Prostate gland (tissue), 2 donors: ENCODE results near the gene POU6F2. TPM values are rescaled to one million over a fixed set of nuclear protein-coding genes. Genes with fewer than 3 reads are reported as not detected.

ENCODE experiments used
- DNase-seq: peaks from one replicate; pipeline ENCODE4 v3.0.0-alpha.2; 2019; ENCODE audit warnings: low spot score
- H3K27ac ChIP-seq, 2 donors: fragments of 200-600 bp; sonication (generic); 2 replicates each; pipeline ENCODE4 v1.5.1; 2017 to 2019
- H3K27me3 ChIP-seq: fragments of 200-600 bp; sonication (generic); replicated peaks from 2 replicates; pipeline ENCODE4 v1.5.1; 2019; ENCODE audit not compliant: insufficient read depth
- H3K36me3 ChIP-seq, 2 donors: fragments of 200-600 bp; sonication (generic); 1 replicate in 1 of 2; 2 replicates in 1 of 2; pipeline versions ENCODE4 v1.5.1 to v1.8.1; 2017 to 2019
- H3K4me1 ChIP-seq: fragments of 200-600 bp; sonication (generic); replicated peaks from 2 replicates; pipeline ENCODE4 v1.5.1; 2019
- H3K4me3 ChIP-seq, 2 donors: fragments of 200-600 bp; sonication (generic); 2 replicates each; pipeline ENCODE4 v1.5.1; 2017 to 2019
- H3K9me3 ChIP-seq: fragments of 200-600 bp; sonication (generic); 2 replicates; pipeline ENCODE4 v1.5.1; 2017
- CTCF ChIP-seq, 4 experiments: fragments of 200-600 bp in 2 of 4; fragments of 450-650 bp in 2 of 4; sonication (generic) in 2 of 4; IDR thresholded peaks; 1 replicate in 3 of 4; 2 replicates in 1 of 4; pipeline ENCODE4 v1.5.1; 2016 to 2019; ENCODE audit warnings: antibody characterized with exemption in 4 of 4, mild to moderate bottlenecking in 2 of 4, moderate library complexity in 2 of 4
- POLR2A ChIP-seq: fragments of 450-650 bp; IDR thresholded peaks from one replicate; pipeline ENCODE4 v1.6.1; 2016; ENCODE audit warnings: antibody characterized with exemption, mild to moderate bottlenecking
- POLR2AphosphoS5 ChIP-seq: sonication (generic); formaldehyde crosslinking; IDR thresholded peaks from one replicate; pipeline ENCODE4 v1.6.1; 2017; ENCODE audit warnings: antibody characterized with exemption
- WGBS: methylation state at CpG from one replicate; pipeline ENCODE4 v1.1.5; 2018; 5-methylcytosine and 5-hydroxymethylcytosine counted together
- intact Hi-C: fragments of 100-400 bp; cut with DNase I; formaldehyde crosslinking; loops from one replicate; pipeline ENCODE4 v1.14.2; 2022
- total RNA-seq, 2 donors: library from RNA; depleted of rRNA; stranded (reverse); fragments of >200 nt; gene quantifications; one replicate each; pipeline ENCODE4 v1.1.0, GENCODE V29; 2016

POU6F2 gene
- total RNA-seq, 2 donors from 2014 or later = 2.4 TPM; not detected in 1

- no peak for DNase-seq
These were observed 152.6 kb downstream of the POU6F2 start for GRCh38 chr7:39130274-39130673.

GRCh38 chr7:39130857-39131526 lies 153.3 kb downstream of the POU6F2 start:
- intact Hi-C loops = no loop called here
- Histone ChIP-seq H3K4me1 (no peaks in the 10 kb centered on the region), H3K36me3 (no peaks in the 10 kb centered on the region), H3K9me3 (no peaks in the 10 kb centered on the region), H3K27me3 (no peaks in the 10 kb centered on the region), H3K27ac (no peak overlapping the region), H3K4me3 (no peak overlapping the region)
- DNase-seq = no peak
- WGBS = 64% methylated on average over 26 of the region's 26 CpGs
- TF ChIP-seq POLR2AphosphoS5 = no peak
- TF ChIP-seq CTCF (IDR thresholded peaks at IDR 0.05) = no peak
- no peak for TF ChIP-seq POLR2A

More at GRCh38 chr7:39130274-39130673, 152.6 kb downstream of the POU6F2 start:
- 78% methylated on average over 3 of the region's 3 CpGs for WGBS
- no peak overlapping the region for H3K27ac ChIP-seq
- TF ChIP-seq CTCF (IDR thresholded peaks at IDR 0.05) (no peak), POLR2AphosphoS5 (no peak), POLR2A (no peak)
- H3K36me3 ChIP-seq = no peaks in the 10 kb centered on the region
- H3K4me3 ChIP-seq = no peak overlapping the region
- intact Hi-C loops = no loop called here
- H3K27me3 ChIP-seq = no peaks in the 10 kb centered on the region
- no peaks in the 10 kb centered on the region for H3K4me1 ChIP-seq
- no peaks in the 10 kb centered on the region for H3K9me3 ChIP-seq

- no peak for DNase-seq
- no peaks in the 10 kb centered on the region for H3K4me1 ChIP-seq
- no peaks in the 10 kb centered on the region for H3K9me3 ChIP-seq
- H3K36me3 ChIP-seq = no peaks in the 10 kb centered on the region
- H3K27me3 ChIP-seq = no peaks in the 10 kb centered on the region
- H3K4me3 ChIP-seq = no peak overlapping the region
- 79% methylated on average over 5 of the region's 5 CpGs for WGBS
- no peak overlapping the region for H3K27ac ChIP-seq
- TF ChIP-seq CTCF (IDR thresholded peaks at IDR 0.05) (no peak), POLR2AphosphoS5 (no peak), POLR2A (no peak)
- intact Hi-C loops = no loop called here
These were observed 154.6 kb downstream of the POU6F2 start for GRCh38 chr7:39132306-39132705.

- Histone ChIP-seq H3K4me1 (no peaks in the 10 kb centered on the region), H3K27ac (no peak overlapping the region), H3K4me3 (no peak overlapping the region), H3K27me3 (no peaks in the 10 kb centered on the region), H3K9me3 (no peaks in the 10 kb centered on the region), H3K36me3 (no peaks in the 10 kb centered on the region)
- intact Hi-C loops = no loop called here
- no peak for DNase-seq
- WGBS = 73% methylated on average over 4 of the region's 4 CpGs
- TF ChIP-seq CTCF (IDR thresholded peaks at IDR 0.05) (no peak), POLR2AphosphoS5 (no peak), POLR2A (no peak)
These were observed 155.4 kb downstream of the POU6F2 start for GRCh38 chr7:39133088-39133487.

GRCh38 chr7:39137480-39137879 lies 159.8 kb downstream of the POU6F2 start:
- H3K27me3 ChIP-seq = peaks cover 2% of the 10 kb centered on the region
- 91% methylated on average over 1 of the region's 1 CpG for WGBS
- H3K4me1 ChIP-seq = no peaks in the 10 kb centered on the region
- H3K36me3 ChIP-seq = no peaks in the 10 kb centered on the region
- H3K9me3 ChIP-seq = no peaks in the 10 kb centered on the region
- intact Hi-C loops = no loop called here
- H3K27ac ChIP-seq = no peak overlapping the region
- TF ChIP-seq CTCF (IDR thresholded peaks at IDR 0.05) = no peak
- TF ChIP-seq POLR2AphosphoS5 = no peak
- TF ChIP-seq POLR2A = no peak
- H3K4me3 ChIP-seq = no peak overlapping the region
- no peak for DNase-seq
